K562 (cell line): ENCODE results near the gene UNC119B.

ENCODE experiments used
- DPF2 ChIP-seq: fragments of 450-650 bp; IDR thresholded peaks from 2 replicates; pipeline ENCODE4 v1.6.1; 2016
- IRF2 ChIP-seq: sonication (generic); formaldehyde crosslinking; IDR thresholded peaks from 2 replicates; pipeline ENCODE4 v1.8.1; 2022; ENCODE audit warnings: mild to moderate bottlenecking, missing genetic modification reagents
- MCM3 ChIP-seq: fragments of 450-650 bp; IDR thresholded peaks from 2 replicates; pipeline ENCODE4 v1.6.1; 2016
- POLR2A ChIP-seq: fragments of 450-650 bp; conservative IDR thresholded peaks from 2 replicates; pipeline ENCODE4 v1.6.1; 2016
- POLR3A ChIP-seq: IDR thresholded peaks from 2 replicates; pipeline ENCODE4 v1.6.1; 2011; ENCODE audit warnings: borderline replicate concordance, mild to moderate bottlenecking, moderate library complexity; ENCODE audit not compliant: insufficient read length, insufficient read depth; ENCODE audit errors: extremely low read depth
- SIX5 ChIP-seq, 2 experiments: IDR thresholded peaks; 2 replicates each; pipeline ENCODE4 v1.6.1; 2011; ENCODE audit warnings: low read length in 2 of 2, borderline replicate concordance in 1 of 2, low read depth in 1 of 2, mild to moderate bottlenecking in 1 of 2, moderate library complexity in 1 of 2; ENCODE audit not compliant: insufficient read depth in 1 of 2
- SMARCE1 ChIP-seq: fragments of 450-650 bp; IDR thresholded peaks from 2 replicates; pipeline ENCODE4 v1.7.1; 2016; ENCODE audit warnings: mild to moderate bottlenecking
- SRF ChIP-seq, 2 experiments: fragments of 250-450, 450-650 bp in 1 of 2; sonication (Bioruptor Pico) in 1 of 2; sonication (generic) in 1 of 2; formaldehyde crosslinking; IDR thresholded peaks; 2 replicates each; pipeline versions ENCODE4 v1.5.0 to v1.5.1; 2020 to 2022; ENCODE audit warnings: mild to moderate bottlenecking in 1 of 2, missing genetic modification reagents in 1 of 2
- TEAD4 ChIP-seq, 2 experiments: sonication (generic) in 1 of 2; formaldehyde crosslinking in 1 of 2; IDR thresholded peaks; 2 replicates each; pipeline versions ENCODE4 v1.6.1 to v1.8.0; 2012 to 2022; ENCODE audit warnings: borderline replicate concordance in 1 of 2, inconsistent platforms in 1 of 2, low read length in 1 of 2, mild to moderate bottlenecking in 1 of 2, missing genetic modification reagents in 1 of 2
- ZNF551 ChIP-seq: fragments of 250-450 bp; sonication (Bioruptor Pico); IDR thresholded peaks from 2 replicates; pipeline ENCODE4 v1.5.0; 2021; ENCODE audit warnings: mild to moderate bottlenecking, moderate library complexity
- ZNF695 ChIP-seq: fragments of 450-650 bp; formaldehyde crosslinking; IDR thresholded peaks from 2 replicates; pipeline ENCODE4 v1.4.0; 2020; ENCODE audit warnings: mild to moderate bottlenecking, moderate library complexity
- TF ChIP-seq, protein P1 (sequence below), 3 experiments: IDR thresholded peaks in 2 of 3; conservative IDR thresholded peaks in 1 of 3; 2 replicates each; pipeline ENCODE4 v1.5.1; 2011 to 2012; ENCODE audit warnings: low read length in 3 of 3, mild to moderate bottlenecking in 3 of 3, control low read depth in 2 of 3, improper control_type of control experiment in 1 of 3, inconsistent platforms in 1 of 3, low read depth in 1 of 3, mixed read lengths in 1 of 3, moderate library complexity in 1 of 3; ENCODE audit not compliant: insufficient read depth in 2 of 3
- TF ChIP-seq, protein P2 (sequence below): sonication (generic); formaldehyde crosslinking; IDR thresholded peaks from 2 replicates; pipeline ENCODE4 v1.8.0; 2023; ENCODE audit warnings: mild to moderate bottlenecking, missing genetic modification reagents
- TF ChIP-seq, protein P3 (sequence below): sonication (generic); formaldehyde crosslinking; IDR thresholded peaks from 2 replicates; pipeline ENCODE4 v1.8.0; 2022; ENCODE audit warnings: mild to moderate bottlenecking, missing genetic modification reagents

DNA sequence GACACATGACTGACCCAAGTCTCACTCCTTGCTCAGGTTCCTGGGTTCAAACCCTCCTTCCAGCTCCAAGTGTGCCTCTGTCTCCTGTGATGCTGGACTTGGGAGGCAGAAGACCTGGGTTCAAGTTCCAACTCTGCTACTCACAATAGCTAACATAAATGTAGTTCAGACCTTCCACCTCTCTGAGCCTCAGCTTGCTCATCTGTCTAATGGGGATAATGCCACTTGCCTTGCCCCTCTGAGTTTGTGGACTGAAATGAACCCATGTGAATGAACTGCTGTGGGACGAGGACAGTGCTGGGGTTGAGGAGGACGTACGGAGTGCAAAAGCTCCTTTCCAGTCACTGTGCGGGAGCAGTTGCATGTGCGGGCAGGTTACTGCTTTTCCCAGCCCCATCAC, 56.3 kb downstream of the UNC119B start:
- TF ChIP-seq SRF (CRISPR knock-in tag; IDR thresholded peaks at IDR 0.05): no peak
- TF ChIP-seq SIX5 (IDR thresholded peaks at IDR 0.05; ENCODE audit: borderline replicate concordance in 1 of 2, insufficient read depth in 1 of 2, low read depth in 1 of 2, low read length in 2 of 2): no peak
- TF ChIP-seq POLR3A: no peak
- no peak for TF ChIP-seq ZNF695 (CRISPR knock-in tag)
- TF ChIP-seq DPF2: no peak
- TF ChIP-seq, protein P1, sequence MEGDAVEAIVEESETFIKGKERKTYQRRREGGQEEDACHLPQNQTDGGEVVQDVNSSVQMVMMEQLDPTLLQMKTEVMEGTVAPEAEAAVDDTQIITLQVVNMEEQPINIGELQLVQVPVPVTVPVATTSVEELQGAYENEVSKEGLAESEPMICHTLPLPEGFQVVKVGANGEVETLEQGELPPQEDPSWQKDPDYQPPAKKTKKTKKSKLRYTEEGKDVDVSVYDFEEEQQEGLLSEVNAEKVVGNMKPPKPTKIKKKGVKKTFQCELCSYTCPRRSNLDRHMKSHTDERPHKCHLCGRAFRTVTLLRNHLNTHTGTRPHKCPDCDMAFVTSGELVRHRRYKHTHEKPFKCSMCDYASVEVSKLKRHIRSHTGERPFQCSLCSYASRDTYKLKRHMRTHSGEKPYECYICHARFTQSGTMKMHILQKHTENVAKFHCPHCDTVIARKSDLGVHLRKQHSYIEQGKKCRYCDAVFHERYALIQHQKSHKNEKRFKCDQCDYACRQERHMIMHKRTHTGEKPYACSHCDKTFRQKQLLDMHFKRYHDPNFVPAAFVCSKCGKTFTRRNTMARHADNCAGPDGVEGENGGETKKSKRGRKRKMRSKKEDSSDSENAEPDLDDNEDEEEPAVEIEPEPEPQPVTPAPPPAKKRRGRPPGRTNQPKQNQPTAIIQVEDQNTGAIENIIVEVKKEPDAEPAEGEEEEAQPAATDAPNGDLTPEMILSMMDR (IDR thresholded peaks at IDR 0.05 in 2 of 3, conservative IDR thresholded peaks at IDR 0.05 in 1 of 3; ENCODE audit: insufficient read depth in 2 of 3, low read depth in 1 of 3, low read length in 3 of 3): no peak
- TF ChIP-seq, protein P2, sequence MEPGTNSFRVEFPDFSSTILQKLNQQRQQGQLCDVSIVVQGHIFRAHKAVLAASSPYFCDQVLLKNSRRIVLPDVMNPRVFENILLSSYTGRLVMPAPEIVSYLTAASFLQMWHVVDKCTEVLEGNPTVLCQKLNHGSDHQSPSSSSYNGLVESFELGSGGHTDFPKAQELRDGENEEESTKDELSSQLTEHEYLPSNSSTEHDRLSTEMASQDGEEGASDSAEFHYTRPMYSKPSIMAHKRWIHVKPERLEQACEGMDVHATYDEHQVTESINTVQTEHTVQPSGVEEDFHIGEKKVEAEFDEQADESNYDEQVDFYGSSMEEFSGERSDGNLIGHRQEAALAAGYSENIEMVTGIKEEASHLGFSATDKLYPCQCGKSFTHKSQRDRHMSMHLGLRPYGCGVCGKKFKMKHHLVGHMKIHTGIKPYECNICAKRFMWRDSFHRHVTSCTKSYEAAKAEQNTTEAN (CRISPR knock-in tag): no peak
- TF ChIP-seq ZNF551: no peak
- TF ChIP-seq TEAD4 (IDR thresholded peaks at IDR 0.05; ENCODE audit: low read length): no peak
- no peak for TF ChIP-seq TEAD4 (CRISPR knock-in tag; IDR thresholded peaks at IDR 0.05; ENCODE audit: borderline replicate concordance)
- no peak for TF ChIP-seq MCM3
- no peak for TF ChIP-seq IRF2 (CRISPR knock-in tag)
- TF ChIP-seq SMARCE1: no peak
- no peak for TF ChIP-seq POLR2A
- TF ChIP-seq, protein P3, sequence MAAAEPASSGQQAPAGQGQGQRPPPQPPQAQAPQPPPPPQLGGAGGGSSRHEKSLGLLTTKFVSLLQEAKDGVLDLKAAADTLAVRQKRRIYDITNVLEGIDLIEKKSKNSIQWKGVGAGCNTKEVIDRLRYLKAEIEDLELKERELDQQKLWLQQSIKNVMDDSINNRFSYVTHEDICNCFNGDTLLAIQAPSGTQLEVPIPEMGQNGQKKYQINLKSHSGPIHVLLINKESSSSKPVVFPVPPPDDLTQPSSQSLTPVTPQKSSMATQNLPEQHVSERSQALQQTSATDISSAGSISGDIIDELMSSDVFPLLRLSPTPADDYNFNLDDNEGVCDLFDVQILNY (CRISPR knock-in tag): no peak
